ENCODE measurements around the gene PRKD2. TPM values are rescaled to one million over a fixed set of nuclear protein-coding genes. Genes with fewer than 3 reads are reported as not detected.

Gene PRKD2
- total and polyA plus RNA-seq, 10 of the 15 experiments (the other 5 are each of a cell fraction or from before 2014, with no cell fraction given): 2.3 to 98.8 (median 32.9) TPM

DNA sequence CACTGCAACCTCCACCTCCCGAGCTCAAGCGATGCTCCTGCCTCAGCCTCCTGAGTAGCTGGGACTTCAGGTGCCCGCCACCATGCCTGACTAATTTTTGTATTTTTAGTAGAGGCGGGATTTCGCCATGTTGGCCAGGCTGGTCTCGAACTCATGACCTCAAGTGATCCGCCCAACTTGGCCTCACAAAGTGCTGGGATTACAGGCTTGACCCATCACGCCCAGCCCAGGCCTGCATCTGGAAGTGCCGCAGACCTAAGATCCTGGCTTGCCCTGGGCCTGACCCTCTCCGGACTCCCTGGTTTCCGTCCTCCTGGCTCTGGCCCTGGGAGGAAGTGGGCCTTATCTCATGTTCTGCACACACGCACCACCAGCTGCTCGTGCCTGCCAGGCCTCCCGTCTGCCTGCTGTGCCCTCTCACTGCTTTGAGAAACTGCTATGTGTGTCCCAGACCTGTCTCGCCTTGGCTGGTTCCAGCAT is 87.3 kb downstream of the PRKD2 start:
- in situ Hi-C loops (cut with MboI): no loop called here
- Histone ChIP-seq H3K79me2 (ENCODE audit: control insufficient read depth, insufficient read depth, low read length) (no peaks in the 10 kb centered on the region), H3K4me2 (ENCODE audit: control insufficient read depth, insufficient read depth) (no peak overlapping the region), H3K4me3 (no peak overlapping the region), H3K9me3 (replicated peaks; ENCODE audit: control insufficient read depth, insufficient read depth, low read length) (no peaks in the 10 kb centered on the region), H2AFZ (ENCODE audit: control insufficient read depth, low read depth, low read length) (no peak overlapping the region), H3K36me3 (ENCODE audit: control insufficient read depth in 2 of 2, insufficient read depth in 2 of 2, low read length in 1 of 2) (no peaks in the 10 kb centered on the region), H3K9ac (ENCODE audit: control insufficient read depth, insufficient read depth, low read length) (no peak overlapping the region), H4K20me1 (ENCODE audit: control insufficient read depth, insufficient read depth) (no peaks in the 10 kb centered on the region), H3K27ac (ENCODE audit: control insufficient read depth, insufficient read depth) (no peak overlapping the region), H3K4me1 (ENCODE audit: control insufficient read depth, insufficient read depth, low read length) (peaks cover 27% of the 10 kb centered on the region), H3K27me3 (replicated peaks in 1 of 2; ENCODE audit: control insufficient read depth in 2 of 2, insufficient read depth in 2 of 2, low read length in 1 of 2) (peaks cover 0 to under 1% of the 10 kb centered on the region in 2 experiments; a peak in 1 of 4 replicates)
- no peak for FAIRE-seq
- ATAC-seq: no peak
- RAD21 ChIA-PET (ENCODE audit: unreplicated experiment): interaction anchor here (2.2 to 2.4 kb wide), 2 partner anchors 11 to 33 kb away, joined by 7 to 14 read pairs; no protein-coding TSS in a partner anchor
- no peak for TF ChIP-seq ATF3 (IDR thresholded peaks at IDR 0.05; ENCODE audit: borderline replicate concordance, extremely low read depth, low read depth, low read length)
- TF ChIP-seq USF1 (IDR thresholded peaks at IDR 0.05; ENCODE audit: borderline replicate concordance, extremely low read length, insufficient read depth, low read depth, low read length): no peak
- TF ChIP-seq ZNF217 (IDR thresholded peaks at IDR 0.05): no peak
- TF ChIP-seq HSF1 (IDR thresholded peaks at IDR 0.05; ENCODE audit: low read depth, low read length): no peak
- TF ChIP-seq, protein P1, sequence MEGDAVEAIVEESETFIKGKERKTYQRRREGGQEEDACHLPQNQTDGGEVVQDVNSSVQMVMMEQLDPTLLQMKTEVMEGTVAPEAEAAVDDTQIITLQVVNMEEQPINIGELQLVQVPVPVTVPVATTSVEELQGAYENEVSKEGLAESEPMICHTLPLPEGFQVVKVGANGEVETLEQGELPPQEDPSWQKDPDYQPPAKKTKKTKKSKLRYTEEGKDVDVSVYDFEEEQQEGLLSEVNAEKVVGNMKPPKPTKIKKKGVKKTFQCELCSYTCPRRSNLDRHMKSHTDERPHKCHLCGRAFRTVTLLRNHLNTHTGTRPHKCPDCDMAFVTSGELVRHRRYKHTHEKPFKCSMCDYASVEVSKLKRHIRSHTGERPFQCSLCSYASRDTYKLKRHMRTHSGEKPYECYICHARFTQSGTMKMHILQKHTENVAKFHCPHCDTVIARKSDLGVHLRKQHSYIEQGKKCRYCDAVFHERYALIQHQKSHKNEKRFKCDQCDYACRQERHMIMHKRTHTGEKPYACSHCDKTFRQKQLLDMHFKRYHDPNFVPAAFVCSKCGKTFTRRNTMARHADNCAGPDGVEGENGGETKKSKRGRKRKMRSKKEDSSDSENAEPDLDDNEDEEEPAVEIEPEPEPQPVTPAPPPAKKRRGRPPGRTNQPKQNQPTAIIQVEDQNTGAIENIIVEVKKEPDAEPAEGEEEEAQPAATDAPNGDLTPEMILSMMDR (IDR thresholded peaks at IDR 0.05 in 2 of 3, conservative IDR thresholded peaks at IDR 0.05 in 1 of 3; ENCODE audit: control insufficient read depth in 2 of 3, extremely low read depth in 1 of 3, insufficient read depth in 1 of 3, low read depth in 3 of 3, low read length in 3 of 3): no peak
- TF ChIP-seq, protein P2, sequence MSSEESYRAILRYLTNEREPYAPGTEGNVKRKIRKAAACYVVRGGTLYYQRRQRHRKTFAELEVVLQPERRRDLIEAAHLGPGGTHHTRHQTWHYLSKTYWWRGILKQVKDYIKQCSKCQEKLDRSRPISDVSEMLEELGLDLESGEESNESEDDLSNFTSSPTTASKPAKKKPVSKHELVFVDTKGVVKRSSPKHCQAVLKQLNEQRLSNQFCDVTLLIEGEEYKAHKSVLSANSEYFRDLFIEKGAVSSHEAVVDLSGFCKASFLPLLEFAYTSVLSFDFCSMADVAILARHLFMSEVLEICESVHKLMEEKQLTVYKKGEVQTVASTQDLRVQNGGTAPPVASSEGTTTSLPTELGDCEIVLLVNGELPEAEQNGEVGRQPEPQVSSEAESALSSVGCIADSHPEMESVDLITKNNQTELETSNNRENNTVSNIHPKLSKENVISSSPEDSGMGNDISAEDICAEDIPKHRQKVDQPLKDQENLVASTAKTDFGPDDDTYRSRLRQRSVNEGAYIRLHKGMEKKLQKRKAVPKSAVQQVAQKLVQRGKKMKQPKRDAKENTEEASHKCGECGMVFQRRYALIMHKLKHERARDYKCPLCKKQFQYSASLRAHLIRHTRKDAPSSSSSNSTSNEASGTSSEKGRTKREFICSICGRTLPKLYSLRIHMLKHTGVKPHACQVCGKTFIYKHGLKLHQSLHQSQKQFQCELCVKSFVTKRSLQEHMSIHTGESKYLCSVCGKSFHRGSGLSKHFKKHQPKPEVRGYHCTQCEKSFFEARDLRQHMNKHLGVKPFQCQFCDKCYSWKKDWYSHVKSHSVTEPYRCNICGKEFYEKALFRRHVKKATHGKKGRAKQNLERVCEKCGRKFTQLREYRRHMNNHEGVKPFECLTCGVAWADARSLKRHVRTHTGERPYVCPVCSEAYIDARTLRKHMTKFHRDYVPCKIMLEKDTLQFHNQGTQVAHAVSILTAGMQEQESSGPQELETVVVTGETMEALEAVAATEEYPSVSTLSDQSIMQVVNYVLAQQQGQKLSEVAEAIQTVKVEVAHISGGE (CRISPR knock-in tag; IDR thresholded peaks at IDR 0.05): no peak
- TF ChIP-seq GATAD2B (conservative IDR thresholded peaks at IDR 0.05; ENCODE audit: low read depth): no peak
- TF ChIP-seq, protein P3, sequence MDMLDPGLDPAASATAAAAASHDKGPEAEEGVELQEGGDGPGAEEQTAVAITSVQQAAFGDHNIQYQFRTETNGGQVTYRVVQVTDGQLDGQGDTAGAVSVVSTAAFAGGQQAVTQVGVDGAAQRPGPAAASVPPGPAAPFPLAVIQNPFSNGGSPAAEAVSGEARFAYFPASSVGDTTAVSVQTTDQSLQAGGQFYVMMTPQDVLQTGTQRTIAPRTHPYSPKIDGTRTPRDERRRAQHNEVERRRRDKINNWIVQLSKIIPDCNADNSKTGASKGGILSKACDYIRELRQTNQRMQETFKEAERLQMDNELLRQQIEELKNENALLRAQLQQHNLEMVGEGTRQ (IDR thresholded peaks at IDR 0.05; ENCODE audit: borderline replicate concordance, low read depth, low read length): no peak
- CTCF ChIA-PET: interaction anchor here (2.8 to 12.1 kb wide), 2 partner anchors 14 to 32 kb away, joined by 18 to 150 read pairs; partner anchors contain the start of gene DACT3
- SMC1A ChIA-PET (ENCODE audit: uncharacterized antibody, unreplicated experiment): interaction anchor here (1.0 to 2.6 kb wide), 3 partner anchors 8 to 32 kb away, joined by 4 to 15 read pairs (median 9); partner anchors contain the start of gene DACT3
- DNase-seq (ENCODE audit: low read depth, low spot score): no peak
- BruUV-seq (replicated peaks): no TSS peak
- intact Hi-C loops (cut with micrococcal nuclease; ENCODE audit: unreplicated experiment): no loop called here
- WGBS (ENCODE audit: insufficient coverage, insufficient replicate concordance, low lambda C conversion rate, missing lambda C conversion rate): 81% methylated on average over 15 of the region's 15 CpGs
- POLR2A ChIA-PET: interaction anchor here (1.2 to 1.5 kb wide), 2 partner anchors 10 to 15 kb away, joined by 3 to 5 read pairs; no protein-coding TSS in a partner anchor

Data from GM12878 (cell line).